ENCODE data around the gene E2F4.

GRCh38 chr16:67146523-67147357 is 45.2 kb upstream of the E2F4 start:
- TF ChIP-seq CTCF (conservative IDR thresholded peaks at IDR 0.05; ENCODE audit: low read depth, low read length) (no peak), EZH2 (IDR thresholded peaks at IDR 0.05; ENCODE audit: low read length, unreplicated experiment) (no peak)
